ENCODE data around the gene GDF11.

Gene GDF11

GRCh38 chr12:55705782-55706402 is 37.0 kb upstream of the GDF11 start:
- peak; percentile 55 for DNase-seq

GRCh38 chr12:55706568-55707218 is 36.2 kb upstream of the GDF11 start:
- DNase-seq = no peak
- in situ Hi-C loops (cut with MboI; ENCODE audit: low pct_unique_long_range_greater_than_20kb, low sequenced_read_pairs) = no loop called here

More at GRCh38 chr12:55705782-55706402, 37.0 kb upstream of the GDF11 start:
- in situ Hi-C loops (cut with MboI; ENCODE audit: low pct_unique_long_range_greater_than_20kb, low sequenced_read_pairs) = no loop called here

- DNase-seq = no peak
- in situ Hi-C loops (cut with MboI; ENCODE audit: low pct_unique_long_range_greater_than_20kb, low sequenced_read_pairs) = no loop called here
Observed at GRCh38 chr12:55707219-55707671, 35.7 kb upstream of the GDF11 start.

- in situ Hi-C loops (cut with MboI; ENCODE audit: low pct_unique_long_range_greater_than_20kb, low sequenced_read_pairs) = no loop called here
- peak; percentile 34 for DNase-seq
Observed at GRCh38 chr12:55707841-55708694, 34.9 kb upstream of the GDF11 start, which contains the start of gene ITGA7. ITGA7 (minus strand) TSS chr12:55707904; CDS start chr12:55707682, 222 bp downstream.

- DNase-seq = peak; percentile 51
- in situ Hi-C loops (cut with MboI; ENCODE audit: low pct_unique_long_range_greater_than_20kb, low sequenced_read_pairs) = no loop called here
Observed at GRCh38 chr12:55708695-55709233, 34.2 kb upstream of the GDF11 start.

- no peak for DNase-seq
- in situ Hi-C loops (cut with MboI; ENCODE audit: low pct_unique_long_range_greater_than_20kb, low sequenced_read_pairs) = no loop called here
Observed at GRCh38 chr12:55711786-55712553, 31.0 kb upstream of the GDF11 start.

GRCh38 chr12:55712700-55713415 is 30.1 kb upstream of the GDF11 start:
- in situ Hi-C loops (cut with MboI; ENCODE audit: low pct_unique_long_range_greater_than_20kb, low sequenced_read_pairs) = no loop called here
- no peak for DNase-seq

- DNase-seq = no peak
- in situ Hi-C loops (cut with MboI; ENCODE audit: low pct_unique_long_range_greater_than_20kb, low sequenced_read_pairs) = no loop called here
Observed at GRCh38 chr12:55713721-55714120, 29.2 kb upstream of the GDF11 start.

- DNase-seq = no peak
- in situ Hi-C loops (cut with MboI; ENCODE audit: low pct_unique_long_range_greater_than_20kb, low sequenced_read_pairs) = no loop called here
Observed at GRCh38 chr12:55715169-55715764, 27.7 kb upstream of the GDF11 start.

- in situ Hi-C loops (cut with MboI; ENCODE audit: low pct_unique_long_range_greater_than_20kb, low sequenced_read_pairs) = no loop called here
- DNase-seq = peak; percentile 89
Observed at GRCh38 chr12:55715833-55716581, 26.9 kb upstream of the GDF11 start, which contains the start of gene BLOC1S1. BLOC1S1 (plus strand) TSS chr12:55716046; CDS start chr12:55716052, 6 bp downstream.

- in situ Hi-C loops (cut with MboI; ENCODE audit: low pct_unique_long_range_greater_than_20kb, low sequenced_read_pairs) = no loop called here
- no peak for DNase-seq
Observed at GRCh38 chr12:55716582-55716957, 26.4 kb upstream of the GDF11 start.

GRCh38 chr12:55717011-55718007 is 25.6 kb upstream of the GDF11 start:
- no peak for DNase-seq
- in situ Hi-C loops (cut with MboI; ENCODE audit: low pct_unique_long_range_greater_than_20kb, low sequenced_read_pairs) = no loop called here

- DNase-seq = no peak
- in situ Hi-C loops (cut with MboI; ENCODE audit: low pct_unique_long_range_greater_than_20kb, low sequenced_read_pairs) = no loop called here
Observed at GRCh38 chr12:55718015-55718414, 24.9 kb upstream of the GDF11 start.

GRCh38 chr12:55718624-55719275 is 24.2 kb upstream of the GDF11 start:
- no peak for DNase-seq

GRCh38 chr12:55719371-55719770 is 23.6 kb upstream of the GDF11 start:
- in situ Hi-C loops (cut with MboI; ENCODE audit: low pct_unique_long_range_greater_than_20kb, low sequenced_read_pairs) = no loop called here

More at GRCh38 chr12:55718624-55719275, 24.2 kb upstream of the GDF11 start:
- in situ Hi-C loops (cut with MboI; ENCODE audit: low pct_unique_long_range_greater_than_20kb, low sequenced_read_pairs) = no loop called here

More at GRCh38 chr12:55719371-55719770, 23.6 kb upstream of the GDF11 start:
- DNase-seq = no peak
